H7 (cell line): ENCODE data around the gene SNRNP48. TPM values are rescaled to one million over a fixed set of nuclear protein-coding genes. Genes with fewer than 3 reads are reported as not detected.

Experiments used
- DNase-seq: peaks from one replicate; pipeline ENCODE4 v3.0.0; 2012
- H3K27me3 ChIP-seq: 2 replicates; pipeline ENCODE4 v1.6.0; 2011; ENCODE audit warnings: mild to moderate bottlenecking, low read length; ENCODE audit not compliant: control insufficient read depth, insufficient read depth
- H3K36me3 ChIP-seq: replicated peaks from 2 replicates; pipeline ENCODE4 v1.5.1; 2011; ENCODE audit warnings: low read length; ENCODE audit not compliant: control insufficient read depth, insufficient read depth
- H3K4me3 ChIP-seq: 2 replicates; pipeline ENCODE4 v1.5.1; 2011; ENCODE audit warnings: low read depth, mild to moderate bottlenecking, control low read depth, low read length, moderate library complexity; ENCODE audit not compliant: insufficient read depth
- total RNA-seq: library from RNA; depleted of rRNA; stranded (reverse); fragments of >200 nt; shearing (Covaris generic); gene quantifications from 2 replicates; pipeline ENCODE4 v1.2.3, GENCODE V29; 2014

The SNRNP48 gene
- total RNA-seq, 1 experiment from 2014 or later, result 12.2 TPM

- Histone ChIP-seq H3K4me3 (no peak overlapping the region), H3K36me3 (peaks cover 42% of the 10 kb centered on the region), H3K27me3 (no peaks in the 10 kb centered on the region)
- DNase-seq, result no peak
Observed at GRCh38 chr6:7604003-7604402, 14.0 kb downstream of the SNRNP48 start.

GRCh38 chr6:7604506-7604905 is 14.5 kb downstream of the SNRNP48 start:
- Histone ChIP-seq H3K4me3 (no peak overlapping the region), H3K27me3 (no peaks in the 10 kb centered on the region), H3K36me3 (peaks cover 42% of the 10 kb centered on the region)
- no peak for DNase-seq

GRCh38 chr6:7615611-7616383 is 25.8 kb downstream of the SNRNP48 start:
- peak; percentile 43 for DNase-seq
- H3K36me3 ChIP-seq, result peaks cover 4% of the 10 kb centered on the region
- no peaks in the 10 kb centered on the region for H3K27me3 ChIP-seq
- H3K4me3 ChIP-seq, result no peak overlapping the region

GRCh38 chr6:7617801-7618764 is 28.1 kb downstream of the SNRNP48 start:
- H3K36me3 ChIP-seq, result no peaks in the 10 kb centered on the region
- H3K4me3 ChIP-seq, result no peak overlapping the region
- no peaks in the 10 kb centered on the region for H3K27me3 ChIP-seq
- DNase-seq, result no peak

GRCh38 chr6:7621761-7622160 is 31.8 kb downstream of the SNRNP48 start:
- Histone ChIP-seq H3K4me3 (no peak overlapping the region), H3K27me3 (no peaks in the 10 kb centered on the region), H3K36me3 (no peaks in the 10 kb centered on the region)
- DNase-seq, result no peak

- peak; percentile 51 for DNase-seq
- no peaks in the 10 kb centered on the region for H3K27me3 ChIP-seq
- no peaks in the 10 kb centered on the region for H3K36me3 ChIP-seq
- no peak overlapping the region for H3K4me3 ChIP-seq
Observed at GRCh38 chr6:7624796-7625710, 35.1 kb downstream of the SNRNP48 start.

GRCh38 chr6:7628479-7628878 is 38.5 kb downstream of the SNRNP48 start:
- H3K36me3 ChIP-seq, result no peaks in the 10 kb centered on the region
- no peak overlapping the region for H3K4me3 ChIP-seq
- no peaks in the 10 kb centered on the region for H3K27me3 ChIP-seq
- DNase-seq, result no peak

- Histone ChIP-seq H3K27me3 (no peaks in the 10 kb centered on the region), H3K36me3 (no peaks in the 10 kb centered on the region), H3K4me3 (no peak overlapping the region)
- no peak for DNase-seq
Observed at GRCh38 chr6:7628909-7629308, 38.9 kb downstream of the SNRNP48 start.

GRCh38 chr6:7629321-7629720 is 39.3 kb downstream of the SNRNP48 start:
- DNase-seq, result no peak
- H3K27me3 ChIP-seq, result no peaks in the 10 kb centered on the region

GRCh38 chr6:7630792-7631191 is 40.8 kb downstream of the SNRNP48 start:
- H3K27me3 ChIP-seq, result no peaks in the 10 kb centered on the region
- H3K36me3 ChIP-seq, result no peaks in the 10 kb centered on the region
- peak; percentile 66 for DNase-seq
- H3K4me3 ChIP-seq, result no peak overlapping the region

More at GRCh38 chr6:7629321-7629720, 39.3 kb downstream of the SNRNP48 start:
- H3K36me3 ChIP-seq, result no peaks in the 10 kb centered on the region
- H3K4me3 ChIP-seq, result no peak overlapping the region

- H3K36me3 ChIP-seq, result no peaks in the 10 kb centered on the region
- no peaks in the 10 kb centered on the region for H3K27me3 ChIP-seq
- no peak overlapping the region for H3K4me3 ChIP-seq
- DNase-seq, result no peak
Observed at GRCh38 chr6:7631466-7631865, 41.5 kb downstream of the SNRNP48 start.

GRCh38 chr6:7632501-7633290 is 42.7 kb downstream of the SNRNP48 start:
- Histone ChIP-seq H3K4me3 (no peak overlapping the region), H3K27me3 (no peaks in the 10 kb centered on the region), H3K36me3 (no peaks in the 10 kb centered on the region)
- no peak for DNase-seq

- Histone ChIP-seq H3K27me3 (no peaks in the 10 kb centered on the region), H3K4me3 (no peak overlapping the region), H3K36me3 (no peaks in the 10 kb centered on the region)
- DNase-seq, result no peak
Observed at GRCh38 chr6:7633361-7633760, 43.4 kb downstream of the SNRNP48 start.
